Measurements from ENCODE around the gene CNTNAP2. TPM values are rescaled to one million over a fixed set of nuclear protein-coding genes. Genes with fewer than 3 reads are reported as not detected.

The CNTNAP2 gene
- total and polyA plus RNA-seq, 4 donors: 0.14 to 2.3 (median 1.1) TPM

- no peak for DNase-seq (ENCODE audit: low spot score)
- no peak overlapping the region for H3K4me3 ChIP-seq (ENCODE audit: low read depth in 1 of 3, low read length in 3 of 3)
- no peak overlapping the region for H3K27ac ChIP-seq (ENCODE audit: low read depth in 1 of 2, low read length in 2 of 2)
- no peaks in the 10 kb centered on the region for H3K36me3 ChIP-seq (ENCODE audit: control insufficient read depth in 4 of 4, insufficient read depth in 3 of 4, low read depth in 1 of 4, low read length in 3 of 4)
- H3K9ac ChIP-seq (ENCODE audit: low read depth in 1 of 2, low read length in 2 of 2): no peak overlapping the region
- WGBS: 53% methylated on average over 1 of the region's 1 CpG
- H3K4me1 ChIP-seq (ENCODE audit: control insufficient read depth in 4 of 4, insufficient read depth in 4 of 4, low read length in 3 of 4): peaks cover 2 to 15% (median 12%) of the 10 kb centered on the region in 4 donors
- TF ChIP-seq HNF4A (conservative IDR thresholded peaks at IDR 0.05) (no peak), GABPA (IDR thresholded peaks at IDR 0.05 in 1 of 2, conservative IDR thresholded peaks at IDR 0.05 in 1 of 2) (no peak), RAD21 (IDR thresholded peaks at IDR 0.05) (no peak), ZBTB33 (IDR thresholded peaks at IDR 0.05) (no peak), MAX (IDR thresholded peaks at IDR 0.05) (no peak), ATF3 (IDR thresholded peaks at IDR 0.05) (no peak), YY1 (IDR thresholded peaks at IDR 0.05) (no peak), SP1 (IDR thresholded peaks at IDR 0.05) (no peak), TAF1 (conservative IDR thresholded peaks at IDR 0.05) (no peak), CTCF (IDR thresholded peaks at IDR 0.05; ENCODE audit: low read depth, low read length, missing input control) (no peak), FOXA2 (IDR thresholded peaks at IDR 0.05) (no peak), HNF4G (IDR thresholded peaks at IDR 0.05) (no peak), NR2F2 (IDR thresholded peaks at IDR 0.05) (no peak), FOXA1 (IDR thresholded peaks at IDR 0.05) (no peak), JUND (IDR thresholded peaks at IDR 0.05) (no peak), RXRA (IDR thresholded peaks at IDR 0.05) (no peak), EGR1 (IDR thresholded peaks at IDR 0.05; ENCODE audit: low read depth in 2 of 2) (no peak)
- TF ChIP-seq, protein P1, sequence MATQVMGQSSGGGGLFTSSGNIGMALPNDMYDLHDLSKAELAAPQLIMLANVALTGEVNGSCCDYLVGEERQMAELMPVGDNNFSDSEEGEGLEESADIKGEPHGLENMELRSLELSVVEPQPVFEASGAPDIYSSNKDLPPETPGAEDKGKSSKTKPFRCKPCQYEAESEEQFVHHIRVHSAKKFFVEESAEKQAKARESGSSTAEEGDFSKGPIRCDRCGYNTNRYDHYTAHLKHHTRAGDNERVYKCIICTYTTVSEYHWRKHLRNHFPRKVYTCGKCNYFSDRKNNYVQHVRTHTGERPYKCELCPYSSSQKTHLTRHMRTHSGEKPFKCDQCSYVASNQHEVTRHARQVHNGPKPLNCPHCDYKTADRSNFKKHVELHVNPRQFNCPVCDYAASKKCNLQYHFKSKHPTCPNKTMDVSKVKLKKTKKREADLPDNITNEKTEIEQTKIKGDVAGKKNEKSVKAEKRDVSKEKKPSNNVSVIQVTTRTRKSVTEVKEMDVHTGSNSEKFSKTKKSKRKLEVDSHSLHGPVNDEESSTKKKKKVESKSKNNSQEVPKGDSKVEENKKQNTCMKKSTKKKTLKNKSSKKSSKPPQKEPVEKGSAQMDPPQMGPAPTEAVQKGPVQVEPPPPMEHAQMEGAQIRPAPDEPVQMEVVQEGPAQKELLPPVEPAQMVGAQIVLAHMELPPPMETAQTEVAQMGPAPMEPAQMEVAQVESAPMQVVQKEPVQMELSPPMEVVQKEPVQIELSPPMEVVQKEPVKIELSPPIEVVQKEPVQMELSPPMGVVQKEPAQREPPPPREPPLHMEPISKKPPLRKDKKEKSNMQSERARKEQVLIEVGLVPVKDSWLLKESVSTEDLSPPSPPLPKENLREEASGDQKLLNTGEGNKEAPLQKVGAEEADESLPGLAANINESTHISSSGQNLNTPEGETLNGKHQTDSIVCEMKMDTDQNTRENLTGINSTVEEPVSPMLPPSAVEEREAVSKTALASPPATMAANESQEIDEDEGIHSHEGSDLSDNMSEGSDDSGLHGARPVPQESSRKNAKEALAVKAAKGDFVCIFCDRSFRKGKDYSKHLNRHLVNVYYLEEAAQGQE (IDR thresholded peaks at IDR 0.05): no peak
- no peaks in the 10 kb centered on the region for H3K27me3 ChIP-seq (ENCODE audit: control insufficient read depth in 4 of 4, insufficient read depth in 4 of 4, low read length in 3 of 4)
- H3K9me3 ChIP-seq (ENCODE audit: control insufficient read depth in 4 of 4, low read length in 3 of 4): no peaks in the 10 kb centered on the region
Measured at GRCh38 chr7:148335790-148336189, 2219.2 kb downstream of the CNTNAP2 start.
